Measurements from ENCODE around the gene PALLD. TPM values are rescaled to one million over a fixed set of nuclear protein-coding genes. Genes with fewer than 3 reads are reported as not detected.

The PALLD gene
- total RNA-seq, 1 experiment from 2014 or later = 166 TPM

- Histone ChIP-seq H2AFZ (ENCODE audit: low read depth, low read length, poor library complexity, severe bottlenecking) (no peak overlapping the region), H4K20me1 (ENCODE audit: insufficient read depth) (peaks cover 5% of the 10 kb centered on the region; the same call in 1 of the 2 replicates), H3K79me2 (ENCODE audit: insufficient read depth, low read length) (peaks cover 94% of the 10 kb centered on the region), H3K4me1 (ENCODE audit: control insufficient read depth in 1 of 2, insufficient read depth in 2 of 2, low read length in 2 of 2) (no peaks in the 10 kb centered on the region), H3K4me3 (replicated peaks in 1 of 2; ENCODE audit: low read depth in 1 of 2, low read length in 2 of 2) (no peak overlapping the region), H3K9me2 (ENCODE audit: insufficient read depth) (no peaks in the 10 kb centered on the region), H3K9ac (ENCODE audit: low read length) (no peak overlapping the region), H3K9me3 (ENCODE audit: control insufficient read depth in 1 of 2, insufficient read depth in 1 of 2, low read depth in 1 of 2, low read length in 2 of 2) (no peaks in the 10 kb centered on the region), H3K27ac (ENCODE audit: low read depth, low read length) (no peak overlapping the region), H3K36me3 (ENCODE audit: control insufficient read depth in 1 of 2, insufficient read depth in 2 of 2, low read length in 2 of 2) (peaks cover 2 to 3% of the 10 kb centered on the region in 2 experiments; a peak in 2 of 4 replicates), H3K4me2 (ENCODE audit: low read length) (no peak overlapping the region), H3K27me3 (ENCODE audit: insufficient read depth, low read length) (no peaks in the 10 kb centered on the region)
- DNase-seq (ENCODE audit: low read depth, low spot score) = no peak
- BruUV-seq (replicated peaks) = no TSS peak
- RAD21 ChIA-PET (ENCODE audit: low non-redundant PET in 1 of 2, low total read pairs in 2 of 2, uncharacterized antibody in 2 of 2, unreplicated experiment in 2 of 2) = no interaction called here
- TF ChIP-seq ZBTB33 (IDR thresholded peaks at IDR 0.05; ENCODE audit: extremely low read depth, insufficient replicate concordance, low read length) (no peak), EZH2 (IDR thresholded peaks at IDR 0.05) (no peak), ATF3 (IDR thresholded peaks at IDR 0.05) (no peak), FOSL1 (IDR thresholded peaks at IDR 0.05; ENCODE audit: low read depth) (no peak), RAD21 (IDR thresholded peaks at IDR 0.05; ENCODE audit: low read depth) (no peak), SP1 (IDR thresholded peaks at IDR 0.05; ENCODE audit: low read depth) (no peak), JUND (IDR thresholded peaks at IDR 0.05) (no peak), CTCF (IDR thresholded peaks at IDR 0.05 in 2 of 3, conservative IDR thresholded peaks at IDR 0.05 in 1 of 3; ENCODE audit: borderline replicate concordance in 1 of 3, insufficient read depth in 1 of 3, low read depth in 2 of 3, low read length in 2 of 3) (no peak), POLR2AphosphoS5 (IDR thresholded peaks at IDR 0.05; ENCODE audit: low read depth, low read length) (no peak)
- CTCF ChIA-PET = no interaction called here
- intact Hi-C loops (cut with micrococcal nuclease) = no loop called here
- POLR2A ChIA-PET = no interaction called here
- no peak for ATAC-seq
These were observed 369.8 kb downstream of the PALLD start for GRCh38 chr4:168866635-168867034.
